Stomach (tissue), 4 donors: ENCODE results near the gene SPINK13.

ENCODE experiments used
- CTCF ChIP-seq, 7 experiments: fragments of 450-650 bp in 4 of 7; fragments of 200-600 bp in 3 of 7; sonication (generic) in 3 of 7; IDR thresholded peaks; one replicate each; pipeline ENCODE4 v1.5.1; 2016 to 2019; ENCODE audit warnings: antibody characterized with exemption in 7 of 7, control low read depth in 2 of 7, mild to moderate bottlenecking in 1 of 7
- EP300 ChIP-seq: sonication (generic); formaldehyde crosslinking; IDR thresholded peaks from one replicate; pipeline ENCODE4 v1.6.1; 2017; ENCODE audit warnings: antibody characterized with exemption
- POLR2A ChIP-seq, 4 donors: fragments of 450-650 bp; IDR thresholded peaks; one replicate each; pipeline ENCODE4 v1.6.1; 2016; ENCODE audit warnings: antibody characterized with exemption in 4 of 4, control low read depth in 2 of 4, mild to moderate bottlenecking in 1 of 4, moderate library complexity in 1 of 4
- POLR2AphosphoS5 ChIP-seq, 3 donors: sonication (generic); formaldehyde crosslinking; IDR thresholded peaks; one replicate each; pipeline ENCODE4 v1.6.1; 2016; ENCODE audit warnings: antibody characterized with exemption in 3 of 3

GRCh38 chr5:148261221-148261620 lies 7.4 kb upstream of the SPINK13 start:
- TF ChIP-seq CTCF (IDR thresholded peaks at IDR 0.05) (no peak), POLR2A (IDR thresholded peaks at IDR 0.05) (no peak), EP300 (no peak), POLR2AphosphoS5 (IDR thresholded peaks at IDR 0.05) (no peak)
